GM12865 (cell line): ENCODE data around the gene DOK6.

ENCODE experiments used
- DNase-seq: peaks from one replicate; pipeline ENCODE4 v3.0.0; 2010; ENCODE audit warnings: low read depth
- H3K4me3 ChIP-seq: 2 replicates; pipeline ENCODE4 v1.5.1; 2011; ENCODE audit warnings: mild to moderate bottlenecking, low read depth, low read length, control low read depth
- TF ChIP-seq, protein P1 (sequence below): IDR thresholded peaks from 2 replicates; pipeline ENCODE4 v1.5.1; 2011; ENCODE audit warnings: low read length, control low read depth, low read depth, inconsistent platforms; ENCODE audit not compliant: insufficient read depth; ENCODE audit errors: missing control alignments

The DOK6 gene

DNA sequence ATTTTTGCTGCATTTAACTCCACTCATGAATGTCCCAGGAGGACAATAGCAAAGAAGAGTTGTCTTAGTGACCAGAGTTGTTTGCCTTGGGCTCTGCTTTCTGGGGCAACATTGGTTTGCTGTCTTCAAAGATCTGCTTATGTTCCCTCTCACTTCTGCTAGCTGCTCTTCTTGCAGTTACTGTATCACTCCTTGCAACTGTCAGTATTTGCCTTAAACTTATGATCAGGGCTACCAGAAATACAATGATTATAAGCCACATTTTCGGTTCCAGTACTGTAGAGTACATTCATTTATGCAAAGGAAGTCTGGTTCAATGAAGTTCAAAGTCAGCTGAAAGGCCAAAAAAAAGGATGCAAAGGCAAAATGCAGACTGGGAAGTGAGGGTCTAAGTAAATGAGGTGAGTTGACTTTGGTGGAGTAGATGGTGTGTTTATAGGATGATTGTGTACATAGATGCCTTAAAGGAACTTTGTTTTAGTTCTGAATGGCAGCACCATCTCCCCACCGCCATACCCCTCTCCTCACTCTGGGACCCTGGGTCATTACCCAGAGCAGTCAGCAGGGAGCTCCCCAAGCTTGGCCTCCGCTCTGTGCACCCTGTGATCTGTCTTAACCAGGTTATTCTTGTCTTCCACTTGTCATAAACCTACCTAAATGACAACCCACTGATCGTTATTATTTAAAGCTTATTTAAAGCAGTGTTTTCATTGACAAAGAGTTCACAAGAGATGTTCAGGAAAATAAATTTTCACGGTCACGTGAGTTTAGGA, 236.0 kb downstream of the DOK6 start:
- TF ChIP-seq, protein P1, sequence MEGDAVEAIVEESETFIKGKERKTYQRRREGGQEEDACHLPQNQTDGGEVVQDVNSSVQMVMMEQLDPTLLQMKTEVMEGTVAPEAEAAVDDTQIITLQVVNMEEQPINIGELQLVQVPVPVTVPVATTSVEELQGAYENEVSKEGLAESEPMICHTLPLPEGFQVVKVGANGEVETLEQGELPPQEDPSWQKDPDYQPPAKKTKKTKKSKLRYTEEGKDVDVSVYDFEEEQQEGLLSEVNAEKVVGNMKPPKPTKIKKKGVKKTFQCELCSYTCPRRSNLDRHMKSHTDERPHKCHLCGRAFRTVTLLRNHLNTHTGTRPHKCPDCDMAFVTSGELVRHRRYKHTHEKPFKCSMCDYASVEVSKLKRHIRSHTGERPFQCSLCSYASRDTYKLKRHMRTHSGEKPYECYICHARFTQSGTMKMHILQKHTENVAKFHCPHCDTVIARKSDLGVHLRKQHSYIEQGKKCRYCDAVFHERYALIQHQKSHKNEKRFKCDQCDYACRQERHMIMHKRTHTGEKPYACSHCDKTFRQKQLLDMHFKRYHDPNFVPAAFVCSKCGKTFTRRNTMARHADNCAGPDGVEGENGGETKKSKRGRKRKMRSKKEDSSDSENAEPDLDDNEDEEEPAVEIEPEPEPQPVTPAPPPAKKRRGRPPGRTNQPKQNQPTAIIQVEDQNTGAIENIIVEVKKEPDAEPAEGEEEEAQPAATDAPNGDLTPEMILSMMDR = peak; percentile 30
- peak; percentile 43 for DNase-seq
- no peak overlapping the region for H3K4me3 ChIP-seq

DNA sequence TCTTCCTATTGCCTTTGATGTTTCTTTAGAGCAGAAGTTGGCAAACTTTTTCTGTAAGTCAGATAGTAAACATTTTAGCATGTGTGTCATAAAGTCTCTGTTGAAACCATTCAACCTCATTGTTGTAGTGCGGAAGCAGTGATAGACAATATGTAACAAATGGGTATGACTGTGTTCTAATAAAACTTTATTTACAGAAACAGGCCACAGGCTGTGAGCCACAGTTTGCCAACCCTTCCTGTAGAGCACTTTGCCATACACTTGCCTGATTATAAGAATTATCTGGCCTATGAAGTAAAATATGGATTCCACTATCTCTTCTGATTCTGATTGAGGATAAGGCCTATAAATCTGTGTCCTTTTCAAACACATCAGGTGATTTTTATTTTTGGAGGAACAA, 237.4 kb downstream of the DOK6 start:
- no peak overlapping the region for H3K4me3 ChIP-seq
- DNase-seq = no peak
- TF ChIP-seq, protein P1 = no peak

DNA sequence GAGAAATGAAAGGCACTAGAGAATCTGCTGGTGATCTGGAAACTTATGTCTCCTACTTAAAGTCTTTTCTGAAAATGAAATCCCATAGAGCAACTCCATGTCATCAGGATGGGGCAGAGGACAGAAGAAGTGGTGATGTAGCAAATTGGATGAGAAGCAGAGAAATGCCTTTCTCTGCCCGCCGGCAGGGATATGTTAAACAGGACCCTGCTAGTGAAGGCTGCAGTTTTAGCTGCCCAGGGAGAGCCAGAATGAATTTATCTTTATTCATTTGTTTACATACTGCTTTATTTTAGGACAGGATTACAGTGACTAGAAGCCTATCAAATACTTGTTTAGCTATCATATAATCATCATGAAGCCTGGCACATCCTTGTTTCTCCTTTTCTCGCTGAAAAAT, 247.0 kb downstream of the DOK6 start:
- DNase-seq = no peak
- H3K4me3 ChIP-seq = no peak overlapping the region
- TF ChIP-seq, protein P1 = no peak

DNA sequence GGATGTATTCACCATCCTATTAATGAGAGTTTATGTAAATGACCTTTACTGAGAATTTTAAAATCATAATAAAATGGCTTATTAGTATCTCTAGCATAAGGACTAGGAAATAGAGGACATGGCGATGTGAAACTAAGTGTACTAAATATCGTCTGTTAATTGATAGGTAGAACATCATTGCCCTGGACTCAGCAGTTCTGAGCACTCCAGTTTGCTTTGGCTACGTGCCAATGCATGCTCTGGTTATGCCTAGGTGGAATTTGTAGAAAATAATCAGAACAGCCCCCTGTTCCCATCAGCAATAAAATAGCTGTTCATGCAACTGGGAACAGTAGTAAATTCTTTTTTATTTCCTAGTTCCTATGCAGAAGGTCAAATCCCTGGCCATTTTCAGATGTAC, 247.8 kb downstream of the DOK6 start:
- H3K4me3 ChIP-seq = no peak overlapping the region
- no peak for DNase-seq
- TF ChIP-seq, protein P1 = no peak

DNA sequence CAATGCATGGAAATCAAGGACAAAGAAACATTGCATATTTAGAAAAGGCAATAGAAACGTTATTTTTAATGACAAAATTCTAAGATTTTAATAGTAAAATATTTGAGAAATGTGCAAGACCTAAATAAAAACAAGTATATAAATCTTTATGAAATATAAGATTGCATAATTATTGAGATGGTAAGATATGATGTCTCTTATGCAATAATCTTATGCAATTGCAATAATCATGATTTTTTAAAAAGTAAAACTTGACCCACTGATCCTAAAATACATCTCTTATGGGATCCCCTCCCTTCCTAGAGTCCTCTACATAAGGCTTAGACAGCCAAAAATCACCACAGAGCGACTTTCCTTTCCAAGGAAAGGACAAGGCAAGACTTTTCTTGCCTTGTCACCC, 249.0 kb downstream of the DOK6 start:
- no peak for DNase-seq
- no peak overlapping the region for H3K4me3 ChIP-seq
- TF ChIP-seq, protein P1 = no peak

DNA sequence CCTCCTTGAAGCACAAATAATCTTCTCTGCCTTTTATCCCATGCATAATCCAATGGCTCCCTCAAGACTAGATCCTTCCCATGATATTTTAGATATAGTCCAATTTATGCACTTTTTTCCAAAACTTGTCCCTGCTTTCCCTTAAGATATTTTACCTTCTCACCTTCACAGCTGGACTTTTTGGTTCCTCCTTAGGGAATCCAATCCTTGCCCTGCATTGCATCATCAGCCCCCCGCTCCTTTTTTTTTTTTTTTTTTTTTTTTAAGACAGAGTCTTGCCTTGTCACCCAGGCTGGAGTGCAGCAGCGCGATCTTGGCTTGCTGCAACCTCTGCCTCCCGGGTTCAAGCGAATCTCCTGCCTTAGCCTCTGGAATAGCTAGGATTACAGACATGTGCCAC, 250.6 kb downstream of the DOK6 start:
- no peak overlapping the region for H3K4me3 ChIP-seq
- TF ChIP-seq, protein P1 = no peak
- no peak for DNase-seq

DNA sequence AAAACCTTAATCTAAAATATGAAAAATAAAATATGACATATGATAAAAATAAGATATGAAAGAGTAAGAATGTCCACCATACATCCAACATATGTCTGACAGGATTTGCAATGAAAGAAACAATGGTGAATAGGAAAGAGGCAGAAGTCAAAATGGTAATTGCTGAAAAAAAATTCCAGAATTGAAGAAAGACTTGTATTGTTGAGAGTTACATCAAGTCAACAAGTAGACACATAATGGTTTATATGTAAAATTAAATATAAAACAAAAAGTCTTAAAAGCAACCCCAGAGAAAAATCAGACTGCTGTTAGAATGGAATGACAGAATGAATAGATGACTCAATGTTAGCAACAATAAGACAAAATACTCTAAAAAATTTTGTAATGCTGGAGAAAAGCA, 255.1 kb downstream of the DOK6 start:
- TF ChIP-seq, protein P1 = no peak
- DNase-seq = no peak
- H3K4me3 ChIP-seq = no peak overlapping the region
